ENCODE results near the gene GHDC. TPM values are rescaled to one million over a fixed set of nuclear protein-coding genes. Genes with fewer than 3 reads are reported as not detected.

Gene GHDC
- total and polyA plus RNA-seq, 2 experiments from 2014 or later: 11.1 to 25.0 TPM

DNA sequence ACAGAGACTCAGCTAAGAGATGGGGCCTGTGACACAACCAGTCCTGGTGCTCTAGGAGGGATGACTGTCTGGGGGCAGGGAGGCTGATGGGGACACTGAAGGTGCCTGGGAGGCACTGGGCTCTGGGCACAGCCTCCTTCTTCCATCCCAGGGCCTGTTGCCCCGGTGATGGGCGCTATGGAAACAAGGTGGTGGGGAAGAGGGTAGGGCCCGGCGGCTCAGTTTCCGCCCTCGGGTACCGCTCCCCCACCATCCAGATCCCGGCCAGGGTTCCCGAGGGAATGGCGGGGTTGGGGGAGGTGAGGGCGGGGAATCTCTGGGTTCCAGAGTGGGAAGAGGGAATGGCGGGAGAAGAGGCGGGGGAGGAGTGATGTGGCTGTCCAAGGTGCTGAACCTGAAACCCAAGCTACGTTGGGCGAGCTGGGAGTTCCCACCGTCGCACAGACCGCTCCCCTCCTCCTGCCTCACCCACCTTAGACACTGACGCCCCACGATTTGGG is 14.3 kb downstream of the GHDC start:
- Histone ChIP-seq H3K4me1 (ENCODE audit: insufficient read depth) (peaks cover 11% of the 10 kb centered on the region; the same call in 1 of the 2 replicates), H3F3A (ENCODE audit: insufficient read depth) (no peaks in the 10 kb centered on the region), H3K27me3 (replicated peaks; ENCODE audit: insufficient read depth) (peaks cover 5% of the 10 kb centered on the region; the same call in 1 of the 2 replicates), H3K9me3 (ENCODE audit: low read depth) (no peaks in the 10 kb centered on the region), H3K9ac (no peak overlapping the region), H3K36me3 (ENCODE audit: low read depth) (no peaks in the 10 kb centered on the region), H3K4me3 (no peak overlapping the region), H3K27ac (no peak overlapping the region), H3K4me2 (ENCODE audit: unreplicated experiment) (no peak overlapping the region), H4K20me1 (ENCODE audit: insufficient read depth) (no peaks in the 10 kb centered on the region), H3K9me2 (ENCODE audit: insufficient read depth) (no peaks in the 10 kb centered on the region), H2AFZ (no peak overlapping the region), H3K79me2 (ENCODE audit: insufficient read depth) (no peaks in the 10 kb centered on the region)
- in situ Hi-C loops (cut with MboI): no loop called here
- DNase-seq: peak; percentile 61
- TF ChIP-seq EZH2 (IDR thresholded peaks at IDR 0.05; ENCODE audit: insufficient read depth, poor library complexity, severe bottlenecking): peak; percentile 18
- TF ChIP-seq EZH2phosphoT487 (IDR thresholded peaks at IDR 0.05; ENCODE audit: insufficient read depth, low read depth): no peak
- WGBS, 2 experiments (ENCODE audit: low coverage in 1 of 2, low lambda C conversion rate in 2 of 2, missing lambda C conversion rate in 2 of 2): 9 to 10% methylated on average over 18 to 20 of the region's 20 CpGs

DNA sequence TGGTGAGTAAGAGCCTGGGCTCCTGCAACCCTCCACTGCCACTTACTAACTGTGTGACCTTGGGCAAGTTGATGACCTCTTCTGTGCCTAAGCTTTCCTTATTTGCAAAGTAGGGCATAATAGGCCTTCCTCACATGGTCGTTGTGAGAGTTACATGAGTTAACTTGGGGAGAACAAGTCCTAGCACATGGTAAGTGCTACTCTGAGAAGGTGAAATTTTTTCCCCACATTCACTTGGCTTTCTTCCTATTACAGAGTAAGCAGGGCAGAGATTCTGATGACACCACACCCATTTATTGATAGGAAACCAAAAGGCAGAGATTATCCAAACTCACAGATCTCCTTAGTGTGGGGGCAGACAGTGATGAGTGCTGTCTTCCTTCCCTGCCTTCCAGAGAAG is 15.0 kb downstream of the GHDC start:
- H3K9me2 ChIP-seq (ENCODE audit: insufficient read depth): no peaks in the 10 kb centered on the region
- H2AFZ ChIP-seq: no peak overlapping the region
- H3K36me3 ChIP-seq (ENCODE audit: low read depth): no peaks in the 10 kb centered on the region
- H4K20me1 ChIP-seq (ENCODE audit: insufficient read depth): no peaks in the 10 kb centered on the region
- WGBS, 2 experiments (ENCODE audit: low coverage in 1 of 2, low lambda C conversion rate in 2 of 2, missing lambda C conversion rate in 2 of 2): 8 to 32% methylated on average over 1 of the region's 1 CpG
- H3K27me3 ChIP-seq (replicated peaks; ENCODE audit: insufficient read depth): peaks cover 5% of the 10 kb centered on the region; the same call in 1 of the 2 replicates
- no peak overlapping the region for H3K4me3 ChIP-seq
- no peaks in the 10 kb centered on the region for H3K9me3 ChIP-seq (ENCODE audit: low read depth)
- no peaks in the 10 kb centered on the region for H3K79me2 ChIP-seq (ENCODE audit: insufficient read depth)
- H3K9ac ChIP-seq: no peak overlapping the region
- no peak for TF ChIP-seq EZH2phosphoT487 (IDR thresholded peaks at IDR 0.05; ENCODE audit: insufficient read depth, low read depth)
- TF ChIP-seq EZH2 (IDR thresholded peaks at IDR 0.05; ENCODE audit: insufficient read depth, poor library complexity, severe bottlenecking): no peak
- peaks cover 7% of the 10 kb centered on the region; the same call in 1 of the 2 replicates for H3K4me1 ChIP-seq (ENCODE audit: insufficient read depth)
- DNase-seq: no peak
- no peaks in the 10 kb centered on the region for H3F3A ChIP-seq (ENCODE audit: insufficient read depth)
- in situ Hi-C loops (cut with MboI): no loop called here
- H3K4me2 ChIP-seq (ENCODE audit: unreplicated experiment): no peak overlapping the region
- H3K27ac ChIP-seq: no peak overlapping the region

DNA sequence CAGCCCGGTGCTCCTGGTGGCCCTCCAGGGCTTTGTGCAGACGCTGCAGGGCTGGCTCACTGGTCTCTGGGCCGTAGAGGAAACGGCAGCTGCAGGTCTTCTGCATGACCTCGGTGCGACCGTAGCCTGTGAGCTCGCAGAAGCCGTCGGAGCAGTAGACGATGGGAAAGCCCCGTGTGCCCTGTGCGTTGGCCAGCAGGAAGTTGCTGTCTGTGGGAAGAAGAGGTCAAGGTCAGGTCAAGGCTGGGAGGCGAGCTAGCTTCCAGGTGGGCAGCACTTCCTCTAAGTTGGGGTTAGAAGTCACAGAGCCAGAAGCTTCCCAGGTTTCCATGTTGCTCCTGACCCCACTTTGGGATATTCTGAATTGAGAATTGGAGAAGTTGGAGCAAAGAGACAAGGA is 15.5 kb downstream of the GHDC start:
- no peak overlapping the region for H3K4me2 ChIP-seq (ENCODE audit: unreplicated experiment)
- 49 to 59% methylated on average over 14 of the region's 14 CpGs for WGBS, 2 experiments (ENCODE audit: low coverage in 1 of 2, low lambda C conversion rate in 2 of 2, missing lambda C conversion rate in 2 of 2)
- no peaks in the 10 kb centered on the region for H3K36me3 ChIP-seq (ENCODE audit: low read depth)
- no peaks in the 10 kb centered on the region for H4K20me1 ChIP-seq (ENCODE audit: insufficient read depth)
- peaks cover 7% of the 10 kb centered on the region; the same call in 1 of the 2 replicates for H3K4me1 ChIP-seq (ENCODE audit: insufficient read depth)
- peaks cover 5% of the 10 kb centered on the region; the same call in 1 of the 2 replicates for H3K27me3 ChIP-seq (replicated peaks; ENCODE audit: insufficient read depth)
- H3K9me2 ChIP-seq (ENCODE audit: insufficient read depth): no peaks in the 10 kb centered on the region
- no peaks in the 10 kb centered on the region for H3K79me2 ChIP-seq (ENCODE audit: insufficient read depth)
- no peak overlapping the region for H3K9ac ChIP-seq
- no peak overlapping the region for H3K4me3 ChIP-seq
- no peak for DNase-seq
- H2AFZ ChIP-seq: no peak overlapping the region
- TF ChIP-seq EZH2phosphoT487 (IDR thresholded peaks at IDR 0.05; ENCODE audit: insufficient read depth, low read depth) (no peak), EZH2 (IDR thresholded peaks at IDR 0.05; ENCODE audit: insufficient read depth, poor library complexity, severe bottlenecking) (no peak)
- in situ Hi-C loops (cut with MboI): no loop called here
- H3F3A ChIP-seq (ENCODE audit: insufficient read depth): no peaks in the 10 kb centered on the region
- no peak overlapping the region for H3K27ac ChIP-seq
- H3K9me3 ChIP-seq (ENCODE audit: low read depth): no peaks in the 10 kb centered on the region

DNA sequence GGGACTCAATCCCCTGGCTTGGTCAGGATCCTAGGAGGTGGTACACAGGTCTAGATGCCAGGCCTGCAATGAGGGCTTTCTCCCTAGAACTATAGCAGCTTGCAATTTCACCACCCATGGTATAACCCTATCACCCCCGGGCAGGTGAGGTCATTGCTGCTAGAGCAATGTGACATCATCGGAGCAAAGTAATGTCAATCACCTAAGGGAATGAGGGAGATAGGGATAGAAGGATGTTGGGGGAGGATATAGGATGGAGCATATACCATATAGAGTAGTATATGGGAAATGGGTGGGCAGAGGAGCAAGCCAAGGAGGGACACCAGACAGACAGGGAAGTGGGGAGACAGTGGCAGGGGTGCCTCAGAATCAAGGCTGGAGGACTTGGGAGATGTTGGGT is 16.6 kb downstream of the GHDC start:
- in situ Hi-C loops (cut with MboI): no loop called here
- Histone ChIP-seq H3K27ac (no peak overlapping the region), H3F3A (ENCODE audit: insufficient read depth) (no peaks in the 10 kb centered on the region), H3K9me3 (ENCODE audit: low read depth) (no peaks in the 10 kb centered on the region), H2AFZ (no peak overlapping the region), H3K4me2 (ENCODE audit: unreplicated experiment) (no peak overlapping the region), H3K79me2 (ENCODE audit: insufficient read depth) (no peaks in the 10 kb centered on the region), H3K9ac (no peak overlapping the region), H3K36me3 (ENCODE audit: low read depth) (no peaks in the 10 kb centered on the region), H3K9me2 (ENCODE audit: insufficient read depth) (no peaks in the 10 kb centered on the region), H3K27me3 (replicated peaks; ENCODE audit: insufficient read depth) (peaks cover 5% of the 10 kb centered on the region; the same call in 1 of the 2 replicates), H4K20me1 (ENCODE audit: insufficient read depth) (no peaks in the 10 kb centered on the region), H3K4me3 (no peak overlapping the region), H3K4me1 (ENCODE audit: insufficient read depth) (no peaks in the 10 kb centered on the region)
- WGBS, 2 experiments (ENCODE audit: low coverage in 1 of 2, low lambda C conversion rate in 2 of 2, missing lambda C conversion rate in 2 of 2): 83 to 89% methylated on average over 2 of the region's 2 CpGs
- DNase-seq: no peak
- TF ChIP-seq EZH2phosphoT487 (IDR thresholded peaks at IDR 0.05; ENCODE audit: insufficient read depth, low read depth) (no peak), EZH2 (IDR thresholded peaks at IDR 0.05; ENCODE audit: insufficient read depth, poor library complexity, severe bottlenecking) (no peak)
